Mammary epithelial cell (primary cell): ENCODE measurements around the gene FH.

ENCODE experiments used
- CTCF ChIP-seq, 2 donors: IDR thresholded peaks in 1 of 2; conservative IDR thresholded peaks in 1 of 2; 2 replicates each; pipeline ENCODE4 v1.5.1; 2011 to 2012; ENCODE audit warnings: inconsistent platforms in 2 of 2, low read length in 2 of 2, mild to moderate bottlenecking in 2 of 2, control low read depth in 1 of 2, low read depth in 1 of 2; ENCODE audit not compliant: insufficient read depth in 1 of 2; ENCODE audit errors: extremely low read depth in 1 of 2
- EZH2 ChIP-seq: IDR thresholded peaks from 2 replicates; pipeline ENCODE4 v1.6.1; 2012; ENCODE audit warnings: low read length, inconsistent platforms, borderline replicate concordance

DNA sequence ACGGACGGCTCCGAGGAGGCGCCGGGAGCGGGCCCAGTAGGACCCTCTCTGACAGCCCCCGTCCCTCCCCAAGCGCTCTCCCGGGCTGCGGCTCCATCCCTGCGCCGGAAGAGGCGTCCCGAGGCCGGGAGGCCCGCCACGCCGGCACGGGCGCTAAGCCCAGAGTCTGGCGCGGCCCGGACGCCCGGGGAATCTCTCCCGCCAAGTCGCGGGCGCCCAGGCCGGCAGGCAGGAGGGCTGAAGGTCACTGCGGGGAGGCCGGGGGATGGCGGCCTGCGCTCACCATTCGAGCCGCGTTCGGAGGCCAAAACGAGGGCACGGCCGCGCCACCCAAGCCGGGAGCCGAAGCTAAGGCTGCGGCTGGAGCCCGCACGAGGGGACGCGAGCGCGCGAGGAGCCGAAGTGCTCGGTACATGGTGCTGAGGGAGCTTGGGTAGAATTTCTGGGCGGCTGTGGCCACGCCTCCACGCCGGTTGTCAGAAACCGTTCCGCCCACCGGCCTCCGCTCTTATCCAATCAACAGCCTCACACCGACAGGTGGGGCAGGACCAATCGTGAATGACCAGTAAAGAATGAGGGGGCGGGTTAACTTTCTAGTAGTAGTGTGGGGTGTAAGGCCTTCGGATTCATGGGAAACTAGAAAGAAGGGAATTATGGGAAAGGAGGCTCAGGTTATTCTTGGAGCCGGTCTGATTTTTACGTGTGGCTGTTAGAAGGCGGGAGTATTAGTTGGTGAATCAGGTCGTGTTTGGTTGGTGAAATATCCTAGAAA, at the start of gene FH:
- TF ChIP-seq CTCF (conservative IDR thresholded peaks at IDR 0.05 in 1 of 2, IDR thresholded peaks at IDR 0.05 in 1 of 2; ENCODE audit: extremely low read depth in 1 of 2, insufficient read depth in 1 of 2, low read depth in 1 of 2, low read length in 2 of 2) (no peak), EZH2 (no peak)
